Endothelial cell of umbilical vein (primary cell): Measurements from ENCODE around the gene GRIA4. TPM values are rescaled to one million over a fixed set of nuclear protein-coding genes. Genes with fewer than 3 reads are reported as not detected.

Experiments
- BruUV-seq: library from RNA; stranded (reverse); fragments of 400-500 nt; replicated peaks from 2 replicates; lab custom pipeline; 2021; lab: Mats Ljungman, UMichigan
- CTCF ChIA-PET: fragments of 300-600, 350-600 bp; sonication (Branson Sonifier 250); formaldehyde crosslinking; loops from one replicate; lab custom pipeline; 2021; ENCODE audit warnings: antibody characterized with exemption, inconsistent platforms; lab: Charles Lee
- POLR2A ChIA-PET: fragments of 300-600, 350-600 bp; sonication (Branson Sonifier 250); formaldehyde crosslinking; loops from one replicate; lab custom pipeline; 2021; ENCODE audit warnings: antibody characterized with exemption, inconsistent platforms; lab: Charles Lee
- DNase-seq: peaks from one replicate; pipeline ENCODE4 v3.0.0-alpha.2; 2011; ENCODE audit warnings: low read depth, low spot score
- FAIRE-seq: peaks from 2 replicates; lab custom pipeline; 2011; peaks lifted over from hg19 to GRCh38; lab: Jason Lieb, UNC
- H2AFZ ChIP-seq: 2 replicates; pipeline ENCODE4 v1.6.0; 2012; ENCODE audit warnings: low read depth, low read length, control low read depth, inconsistent platforms
- H3K27ac ChIP-seq: 2 replicates; pipeline ENCODE4 v1.5.1; 2011; ENCODE audit warnings: low read depth, mild to moderate bottlenecking, control low read depth, low read length, moderate library complexity; ENCODE audit not compliant: insufficient read depth
- H3K27me3 ChIP-seq, 2 experiments: 2 replicates each; pipeline versions ENCODE4 v1.6.0 to v1.6.1; 2011; ENCODE audit warnings: low read length in 2 of 2, mixed read lengths in 1 of 2; ENCODE audit not compliant: control insufficient read depth in 2 of 2, insufficient read depth in 2 of 2
- H3K36me3 ChIP-seq, 2 experiments: 2 replicates in 1 of 2; 3 replicates in 1 of 2; pipeline ENCODE4 v1.5.1; 2011; ENCODE audit warnings: low read length in 2 of 2, mild to moderate bottlenecking in 1 of 2, moderate library complexity in 1 of 2; ENCODE audit not compliant: control insufficient read depth in 2 of 2, insufficient read depth in 2 of 2; ENCODE audit errors: extremely low read depth in 1 of 2
- H3K4me1 ChIP-seq: 3 replicates; pipeline ENCODE4 v1.5.1; 2011; ENCODE audit warnings: mild to moderate bottlenecking, low read length; ENCODE audit not compliant: control insufficient read depth, insufficient read depth; ENCODE audit errors: extremely low read depth
- H3K4me2 ChIP-seq: 2 replicates; pipeline ENCODE4 v1.6.1; 2011; ENCODE audit warnings: low read length, control low read depth, mixed read lengths; ENCODE audit not compliant: insufficient read depth
- H3K4me3 ChIP-seq, 3 experiments: fragments of 200-600 bp in 1 of 3; sonication (generic), shearing (Covaris generic) in 1 of 3; replicated peaks in 1 of 3; 2 replicates each; pipeline ENCODE4 v1.5.1; 2011 to 2016; ENCODE audit warnings: control low read depth in 3 of 3, low read length in 3 of 3, mild to moderate bottlenecking in 2 of 3, inconsistent platforms in 1 of 3, low read depth in 1 of 3, moderate library complexity in 1 of 3; ENCODE audit not compliant: insufficient read depth in 1 of 3
- H3K79me2 ChIP-seq: 2 replicates; pipeline ENCODE4 v1.6.0; 2012; ENCODE audit warnings: low read length, inconsistent platforms; ENCODE audit not compliant: control insufficient read depth, insufficient read depth
- H3K9ac ChIP-seq: replicated peaks from 2 replicates; pipeline ENCODE3; 2011; ENCODE audit warnings: low read length, control low read depth; ENCODE audit not compliant: insufficient read depth; ENCODE audit errors: extremely low read depth
- H3K9me1 ChIP-seq: replicated peaks from 3 replicates; pipeline ENCODE4 v1.6.0; 2011; ENCODE audit warnings: mild to moderate bottlenecking, low read length; ENCODE audit not compliant: control insufficient read depth, insufficient read depth; ENCODE audit errors: extremely low read depth
- H3K9me3 ChIP-seq: replicated peaks from 2 replicates; pipeline ENCODE4 v1.5.1; 2012; ENCODE audit warnings: low read length, inconsistent platforms; ENCODE audit not compliant: control insufficient read depth, insufficient read depth
- H4K20me1 ChIP-seq: replicated peaks from 2 replicates; pipeline ENCODE3; 2011; ENCODE audit warnings: mild to moderate bottlenecking, low read length; ENCODE audit not compliant: control insufficient read depth, insufficient read depth; ENCODE audit errors: extremely low read depth
- EZH2 ChIP-seq: IDR thresholded peaks from 2 replicates; pipeline ENCODE4 v1.6.1; 2012; ENCODE audit warnings: borderline replicate concordance, low read depth, mild to moderate bottlenecking, moderate library complexity, low read length, inconsistent platforms; ENCODE audit not compliant: severe bottlenecking
- FOS ChIP-seq: IDR thresholded peaks from 2 replicates; pipeline ENCODE4 v1.6.1; 2011; ENCODE audit warnings: mild to moderate bottlenecking, low read length, moderate library complexity, borderline replicate concordance; ENCODE audit not compliant: insufficient read depth
- GATA2 ChIP-seq: IDR thresholded peaks from 2 replicates; pipeline ENCODE4 v1.7.0; 2011; ENCODE audit warnings: low read depth, mild to moderate bottlenecking, moderate library complexity, mixed read lengths, low read length; ENCODE audit not compliant: insufficient read length, insufficient read depth
- JUN ChIP-seq: IDR thresholded peaks from 2 replicates; pipeline ENCODE4 v1.6.1; 2011; ENCODE audit warnings: borderline replicate concordance, low read depth; ENCODE audit not compliant: insufficient read length, insufficient read depth
- MYC ChIP-seq: IDR thresholded peaks from one replicate; pipeline ENCODE4 v1.6.1; 2011; ENCODE audit warnings: mild to moderate bottlenecking, low read depth, low read length
- POLR2A ChIP-seq: IDR thresholded peaks from 2 replicates; pipeline ENCODE4 v1.6.1; 2012; ENCODE audit warnings: low read depth, mild to moderate bottlenecking, control low read depth, low read length
- POLR2AphosphoS5 ChIP-seq: IDR thresholded peaks from 2 replicates; pipeline ENCODE4 v1.6.1; 2012; ENCODE audit warnings: low read depth, mild to moderate bottlenecking, control low read depth, low read length, moderate library complexity; ENCODE audit not compliant: insufficient read depth
- dilution Hi-C: fragments of 300-500 bp; cut with MboI; formaldehyde crosslinking; loops from one replicate; pipeline ENCODE4 v1.15.0; 2019; ENCODE audit warnings: low sequenced_read_pairs; ENCODE audit not compliant: extremely low pct_ligation_motif_present
- intact Hi-C: fragments of 100-400 bp; cut with micrococcal nuclease; formaldehyde crosslinking; loops from one replicate; pipeline ENCODE4 v1.10.0; 2022
- polyA plus RNA-seq, 4 experiments: library from polyadenylated mRNA; depleted of rRNA in 3 of 4; stranded (reverse) in 3 of 4; unstranded in 1 of 4; fragments of >200 nt; gene quantifications; 2 replicates each; pipeline versions ENCODE4 v1.2.1 to v1.2.3, GENCODE V29; 2011 to 2012; ENCODE audit warnings: missing spikeins in 1 of 4
- total RNA-seq: library from RNA; stranded (reverse); gene quantifications from 2 replicates; pipeline ENCODE4 v1.2.3, GENCODE V29; 2021
- TF ChIP-seq, protein P1 (sequence below): IDR thresholded peaks from 2 replicates; pipeline ENCODE4 v1.6.1; 2011; ENCODE audit not compliant: insufficient read depth, insufficient read length
- TF ChIP-seq, protein P2 (sequence below), 2 donors: IDR thresholded peaks; 1 replicate in 1 of 2; 2 replicates in 1 of 2; pipeline ENCODE4 v1.5.1; 2011; ENCODE audit warnings: low read length in 2 of 2, mild to moderate bottlenecking in 2 of 2, moderate library complexity in 2 of 2, control low read depth in 1 of 2, inconsistent platforms in 1 of 2, low read depth in 1 of 2; ENCODE audit not compliant: insufficient read depth in 1 of 2; ENCODE audit errors: extremely low read depth in 1 of 2

Gene GRIA4
- total and polyA plus RNA-seq, 2 donors (not counting 3 experiments of a cell fraction or from before 2014, with no cell fraction given): not detected

DNA sequence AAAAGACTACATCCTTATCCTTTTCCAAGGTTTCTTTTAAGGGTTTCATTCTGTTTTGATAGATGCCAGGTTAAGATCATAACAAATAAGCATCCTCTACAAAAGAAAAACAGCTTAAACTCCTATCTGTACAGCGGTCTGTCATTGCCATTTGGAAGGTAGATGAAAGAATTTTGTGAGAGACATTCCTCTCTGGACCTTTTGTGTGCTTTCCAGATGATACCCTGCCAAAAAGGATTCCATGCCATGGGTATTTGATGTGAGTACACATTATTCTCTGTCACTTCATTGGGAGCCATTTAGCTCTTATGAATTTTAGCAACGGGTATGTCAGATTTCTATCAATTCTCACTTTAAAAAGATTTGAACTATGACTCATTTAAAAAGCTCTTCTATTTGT is 153.7 kb downstream of the GRIA4 start:
- H4K20me1 ChIP-seq: no peaks in the 10 kb centered on the region
- H3K36me3 ChIP-seq: no peaks in the 10 kb centered on the region
- no TSS peak for BruUV-seq
- dilution Hi-C loops (no loop called here), intact Hi-C loops (no loop called here)
- H3K4me2 ChIP-seq: no peak overlapping the region
- no peak overlapping the region for H3K27ac ChIP-seq
- no peak overlapping the region for H3K9ac ChIP-seq
- H2AFZ ChIP-seq: no peak overlapping the region
- H3K79me2 ChIP-seq: no peaks in the 10 kb centered on the region
- no peak overlapping the region for H3K4me3 ChIP-seq
- DNase-seq (no peak), FAIRE-seq (no peak)
- ChIA-PET CTCF (no interaction called here), POLR2A (no interaction called here)
- H3K27me3 ChIP-seq: no peaks in the 10 kb centered on the region
- no peaks in the 10 kb centered on the region for H3K9me3 ChIP-seq
- no peaks in the 10 kb centered on the region for H3K9me1 ChIP-seq
- no peaks in the 10 kb centered on the region for H3K4me1 ChIP-seq
- no peak for TF ChIP-seq FOS
- TF ChIP-seq POLR2A: no peak
- TF ChIP-seq MYC: no peak
- TF ChIP-seq JUN: no peak
- TF ChIP-seq, protein P1, sequence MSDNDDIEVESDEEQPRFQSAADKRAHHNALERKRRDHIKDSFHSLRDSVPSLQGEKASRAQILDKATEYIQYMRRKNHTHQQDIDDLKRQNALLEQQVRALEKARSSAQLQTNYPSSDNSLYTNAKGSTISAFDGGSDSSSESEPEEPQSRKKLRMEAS: no peak
- TF ChIP-seq POLR2AphosphoS5: no peak
- TF ChIP-seq GATA2: no peak
- TF ChIP-seq EZH2: no peak
- TF ChIP-seq, protein P2, sequence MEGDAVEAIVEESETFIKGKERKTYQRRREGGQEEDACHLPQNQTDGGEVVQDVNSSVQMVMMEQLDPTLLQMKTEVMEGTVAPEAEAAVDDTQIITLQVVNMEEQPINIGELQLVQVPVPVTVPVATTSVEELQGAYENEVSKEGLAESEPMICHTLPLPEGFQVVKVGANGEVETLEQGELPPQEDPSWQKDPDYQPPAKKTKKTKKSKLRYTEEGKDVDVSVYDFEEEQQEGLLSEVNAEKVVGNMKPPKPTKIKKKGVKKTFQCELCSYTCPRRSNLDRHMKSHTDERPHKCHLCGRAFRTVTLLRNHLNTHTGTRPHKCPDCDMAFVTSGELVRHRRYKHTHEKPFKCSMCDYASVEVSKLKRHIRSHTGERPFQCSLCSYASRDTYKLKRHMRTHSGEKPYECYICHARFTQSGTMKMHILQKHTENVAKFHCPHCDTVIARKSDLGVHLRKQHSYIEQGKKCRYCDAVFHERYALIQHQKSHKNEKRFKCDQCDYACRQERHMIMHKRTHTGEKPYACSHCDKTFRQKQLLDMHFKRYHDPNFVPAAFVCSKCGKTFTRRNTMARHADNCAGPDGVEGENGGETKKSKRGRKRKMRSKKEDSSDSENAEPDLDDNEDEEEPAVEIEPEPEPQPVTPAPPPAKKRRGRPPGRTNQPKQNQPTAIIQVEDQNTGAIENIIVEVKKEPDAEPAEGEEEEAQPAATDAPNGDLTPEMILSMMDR (IDR thresholded peaks at IDR 0.05; ENCODE audit: extremely low read depth in 1 of 2, insufficient read depth in 1 of 2, low read depth in 1 of 2, low read length in 2 of 2): no peak
